ENCODE results near the gene KCNQ1OT1.

KCNQ1OT1 gene

GRCh38 chr11:2708757-2709281, 9.0 kb upstream of the KCNQ1OT1 start:
- Histone ChIP-seq H3K4me3 (ENCODE audit: low read length) (no peak overlapping the region), H3K9ac (ENCODE audit: low read length) (no peak overlapping the region), H2BK15ac (replicated peaks; ENCODE audit: low read depth) (no peak overlapping the region), H3K36me3 (ENCODE audit: control insufficient read depth, insufficient read depth, low read length) (no peaks in the 10 kb centered on the region), H3K4me1 (ENCODE audit: control insufficient read depth, low read depth, low read length) (no peaks in the 10 kb centered on the region), H3K18ac (ENCODE audit: low read length) (no peak overlapping the region), H4K8ac (ENCODE audit: low read depth, low read length) (no peak overlapping the region), H3K4me2 (ENCODE audit: low read length) (no peak overlapping the region), H2AK5ac (ENCODE audit: low read length) (no peak overlapping the region), H3K79me2 (ENCODE audit: control insufficient read depth, insufficient read depth, low read length) (no peaks in the 10 kb centered on the region), H3K27ac (ENCODE audit: low read depth, low read length) (no peak overlapping the region), H3K79me1 (ENCODE audit: low read length) (no peaks in the 10 kb centered on the region), H2BK120ac (ENCODE audit: low read depth, low read length) (no peak overlapping the region), H4K5ac (ENCODE audit: low read length) (no peak overlapping the region), H3K4ac (ENCODE audit: low read depth, low read length) (no peak overlapping the region), H3K56ac (ENCODE audit: low read length) (no peak overlapping the region), H3K23ac (ENCODE audit: low read length) (no peak overlapping the region), H3K27me3 (ENCODE audit: insufficient read depth, low read length, poor library complexity) (no peaks in the 10 kb centered on the region), H2BK5ac (ENCODE audit: low read length) (no peak overlapping the region)
- DNase-seq, result no peak
- no CpG with 5 or more reads among the region's 14 CpGs for WGBS (ENCODE audit: extremely low coverage, insufficient coverage, low lambda C conversion rate)

- no peaks in the 10 kb centered on the region for H3K79me2 ChIP-seq (ENCODE audit: control insufficient read depth, insufficient read depth, low read length)
- no peak overlapping the region for H3K4me2 ChIP-seq (ENCODE audit: low read length)
- DNase-seq, result no peak
- H3K4ac ChIP-seq (ENCODE audit: low read depth, low read length), result no peak overlapping the region
- H4K8ac ChIP-seq (ENCODE audit: low read depth, low read length), result no peak overlapping the region
- no peak overlapping the region for H2BK5ac ChIP-seq (ENCODE audit: low read length)
- no peak overlapping the region for H2BK120ac ChIP-seq (ENCODE audit: low read depth, low read length)
- H3K9ac ChIP-seq (ENCODE audit: low read length), result no peak overlapping the region
- no peak overlapping the region for H2BK15ac ChIP-seq (replicated peaks; ENCODE audit: low read depth)
- no peaks in the 10 kb centered on the region for H3K27me3 ChIP-seq (ENCODE audit: insufficient read depth, low read length, poor library complexity)
- H3K23ac ChIP-seq (ENCODE audit: low read length), result no peak overlapping the region
- H2AK5ac ChIP-seq (ENCODE audit: low read length), result no peak overlapping the region
- no peak overlapping the region for H4K5ac ChIP-seq (ENCODE audit: low read length)
- H3K79me1 ChIP-seq (ENCODE audit: low read length), result no peaks in the 10 kb centered on the region
- peaks cover 2% of the 10 kb centered on the region for H3K4me1 ChIP-seq (ENCODE audit: control insufficient read depth, low read depth, low read length)
- H3K36me3 ChIP-seq (ENCODE audit: control insufficient read depth, insufficient read depth, low read length), result no peaks in the 10 kb centered on the region
- H3K4me3 ChIP-seq (ENCODE audit: low read length), result no peak overlapping the region
- no CpG with 5 or more reads among the region's 11 CpGs for WGBS (ENCODE audit: extremely low coverage, insufficient coverage, low lambda C conversion rate)
- no peak overlapping the region for H3K18ac ChIP-seq (ENCODE audit: low read length)
- H3K27ac ChIP-seq (ENCODE audit: low read depth, low read length), result no peak overlapping the region
- H3K56ac ChIP-seq (ENCODE audit: low read length), result no peak overlapping the region
Measured at GRCh38 chr11:2708151-2708581, 8.4 kb upstream of the KCNQ1OT1 start.

- H3K23ac ChIP-seq (ENCODE audit: low read length), result no peak overlapping the region
- H3K56ac ChIP-seq (ENCODE audit: low read length), result no peak overlapping the region
- WGBS (ENCODE audit: extremely low coverage, insufficient coverage, low lambda C conversion rate), result no CpG with 5 or more reads among the region's 7 CpGs
- H3K79me2 ChIP-seq (ENCODE audit: control insufficient read depth, insufficient read depth, low read length), result no peaks in the 10 kb centered on the region
- H3K27ac ChIP-seq (ENCODE audit: low read depth, low read length), result no peak overlapping the region
- peaks cover 3% of the 10 kb centered on the region for H3K4me1 ChIP-seq (ENCODE audit: control insufficient read depth, low read depth, low read length)
- no peak overlapping the region for H4K5ac ChIP-seq (ENCODE audit: low read length)
- no peak overlapping the region for H2BK15ac ChIP-seq (replicated peaks; ENCODE audit: low read depth)
- no peak overlapping the region for H2BK5ac ChIP-seq (ENCODE audit: low read length)
- DNase-seq, result no peak
- H2BK120ac ChIP-seq (ENCODE audit: low read depth, low read length), result no peak overlapping the region
- no peak overlapping the region for H3K4ac ChIP-seq (ENCODE audit: low read depth, low read length)
- H2AK5ac ChIP-seq (ENCODE audit: low read length), result no peak overlapping the region
- no peak overlapping the region for H4K8ac ChIP-seq (ENCODE audit: low read depth, low read length)
- no peaks in the 10 kb centered on the region for H3K36me3 ChIP-seq (ENCODE audit: control insufficient read depth, insufficient read depth, low read length)
- no peak overlapping the region for H3K4me2 ChIP-seq (ENCODE audit: low read length)
- no peaks in the 10 kb centered on the region for H3K79me1 ChIP-seq (ENCODE audit: low read length)
- H3K27me3 ChIP-seq (ENCODE audit: insufficient read depth, low read length, poor library complexity), result no peaks in the 10 kb centered on the region
- no peak overlapping the region for H3K18ac ChIP-seq (ENCODE audit: low read length)
- no peak overlapping the region for H3K4me3 ChIP-seq (ENCODE audit: low read length)
- no peak overlapping the region for H3K9ac ChIP-seq (ENCODE audit: low read length)
Measured at GRCh38 chr11:2707736-2708135, 7.9 kb upstream of the KCNQ1OT1 start.

- Histone ChIP-seq H3K4me2 (ENCODE audit: low read length) (no peak overlapping the region), H2BK15ac (replicated peaks; ENCODE audit: low read depth) (no peak overlapping the region), H3K79me1 (ENCODE audit: low read length) (no peaks in the 10 kb centered on the region), H3K4me3 (ENCODE audit: low read length) (no peak overlapping the region), H3K9ac (ENCODE audit: low read length) (no peak overlapping the region), H3K4me1 (ENCODE audit: control insufficient read depth, low read depth, low read length) (peaks cover 3% of the 10 kb centered on the region), H4K8ac (ENCODE audit: low read depth, low read length) (no peak overlapping the region), H3K27ac (ENCODE audit: low read depth, low read length) (no peak overlapping the region), H2BK5ac (ENCODE audit: low read length) (no peak overlapping the region), H4K5ac (ENCODE audit: low read length) (no peak overlapping the region), H3K56ac (ENCODE audit: low read length) (no peak overlapping the region), H3K27me3 (ENCODE audit: insufficient read depth, low read length, poor library complexity) (no peaks in the 10 kb centered on the region), H3K4ac (ENCODE audit: low read depth, low read length) (no peak overlapping the region), H2BK120ac (ENCODE audit: low read depth, low read length) (no peak overlapping the region), H3K18ac (ENCODE audit: low read length) (no peak overlapping the region), H2AK5ac (ENCODE audit: low read length) (no peak overlapping the region), H3K36me3 (ENCODE audit: control insufficient read depth, insufficient read depth, low read length) (no peaks in the 10 kb centered on the region), H3K23ac (ENCODE audit: low read length) (no peak overlapping the region), H3K79me2 (ENCODE audit: control insufficient read depth, insufficient read depth, low read length) (no peaks in the 10 kb centered on the region)
- WGBS (ENCODE audit: extremely low coverage, insufficient coverage, low lambda C conversion rate), result no CpG with 5 or more reads among the region's 1 CpG
- no peak for DNase-seq
Measured at GRCh38 chr11:2706321-2706720, 6.5 kb upstream of the KCNQ1OT1 start.

GRCh38 chr11:2704896-2705606, 5.3 kb upstream of the KCNQ1OT1 start:
- Histone ChIP-seq H3K9ac (ENCODE audit: low read length) (no peak overlapping the region), H3K4ac (ENCODE audit: low read depth, low read length) (no peak overlapping the region), H2BK5ac (ENCODE audit: low read length) (no peak overlapping the region), H3K56ac (ENCODE audit: low read length) (no peak overlapping the region), H3K18ac (ENCODE audit: low read length) (no peak overlapping the region), H3K27me3 (ENCODE audit: insufficient read depth, low read length, poor library complexity) (no peaks in the 10 kb centered on the region), H2BK120ac (ENCODE audit: low read depth, low read length) (no peak overlapping the region), H3K27ac (ENCODE audit: low read depth, low read length) (no peak overlapping the region), H3K23ac (ENCODE audit: low read length) (no peak overlapping the region), H3K4me2 (ENCODE audit: low read length) (no peak overlapping the region), H2AK5ac (ENCODE audit: low read length) (no peak overlapping the region), H2BK15ac (replicated peaks; ENCODE audit: low read depth) (no peak overlapping the region), H3K4me1 (ENCODE audit: control insufficient read depth, low read depth, low read length) (peaks cover 3% of the 10 kb centered on the region), H3K79me1 (ENCODE audit: low read length) (no peaks in the 10 kb centered on the region), H3K4me3 (ENCODE audit: low read length) (no peak overlapping the region), H3K36me3 (ENCODE audit: control insufficient read depth, insufficient read depth, low read length) (no peaks in the 10 kb centered on the region), H4K5ac (ENCODE audit: low read length) (no peak overlapping the region), H3K79me2 (ENCODE audit: control insufficient read depth, insufficient read depth, low read length) (no peaks in the 10 kb centered on the region), H4K8ac (ENCODE audit: low read depth, low read length) (no peak overlapping the region)
- no CpG with 5 or more reads among the region's 14 CpGs for WGBS (ENCODE audit: extremely low coverage, insufficient coverage, low lambda C conversion rate)
- DNase-seq, result no peak

GRCh38 chr11:2704356-2704755, 4.6 kb upstream of the KCNQ1OT1 start:
- H3K4me1 ChIP-seq (ENCODE audit: control insufficient read depth, low read depth, low read length), result peaks cover 3% of the 10 kb centered on the region
- WGBS (ENCODE audit: extremely low coverage, insufficient coverage, low lambda C conversion rate), result no CpG with 5 or more reads among the region's 6 CpGs
- H3K36me3 ChIP-seq (ENCODE audit: control insufficient read depth, insufficient read depth, low read length), result no peaks in the 10 kb centered on the region
- H4K5ac ChIP-seq (ENCODE audit: low read length), result no peak overlapping the region
- no peak overlapping the region for H3K56ac ChIP-seq (ENCODE audit: low read length)
- H3K27ac ChIP-seq (ENCODE audit: low read depth, low read length), result no peak overlapping the region
- no peak overlapping the region for H3K18ac ChIP-seq (ENCODE audit: low read length)
- no peaks in the 10 kb centered on the region for H3K27me3 ChIP-seq (ENCODE audit: insufficient read depth, low read length, poor library complexity)
- H3K4ac ChIP-seq (ENCODE audit: low read depth, low read length), result no peak overlapping the region
- H3K79me2 ChIP-seq (ENCODE audit: control insufficient read depth, insufficient read depth, low read length), result no peaks in the 10 kb centered on the region
- DNase-seq, result no peak
- H2AK5ac ChIP-seq (ENCODE audit: low read length), result no peak overlapping the region
- no peak overlapping the region for H3K4me2 ChIP-seq (ENCODE audit: low read length)
- no peak overlapping the region for H3K9ac ChIP-seq (ENCODE audit: low read length)
- no peaks in the 10 kb centered on the region for H3K79me1 ChIP-seq (ENCODE audit: low read length)
- no peak overlapping the region for H2BK15ac ChIP-seq (replicated peaks; ENCODE audit: low read depth)
- no peak overlapping the region for H2BK5ac ChIP-seq (ENCODE audit: low read length)
- H2BK120ac ChIP-seq (ENCODE audit: low read depth, low read length), result no peak overlapping the region
- H4K8ac ChIP-seq (ENCODE audit: low read depth, low read length), result no peak overlapping the region
- no peak overlapping the region for H3K4me3 ChIP-seq (ENCODE audit: low read length)
- H3K23ac ChIP-seq (ENCODE audit: low read length), result peak overlapping the region; percentile 45

All from mesendoderm (in vitro differentiated cells).